ENCODE results near the gene FADS2. TPM values are rescaled to one million over a fixed set of nuclear protein-coding genes. Genes with fewer than 3 reads are reported as not detected.
A peak's percentile ranks its signal among the peaks of the same experiment; 100 is the strongest.

Gene FADS2
- total RNA-seq, 2 experiments from 2014 or later: 32.1 to 34.1 TPM

- Mint-ChIP-seq H3K9me3 (no peaks in the 10 kb centered on the region), H3K27me3 (ENCODE audit: low read depth) (no peaks in the 10 kb centered on the region), H3K4me1 (ENCODE audit: low read depth) (peaks cover 4% of the 10 kb centered on the region), H3K27ac (no peak overlapping the region), H3K4me3 (no peak overlapping the region), H3K36me3 (ENCODE audit: low read depth) (no peaks in the 10 kb centered on the region)
- CTCF ChIA-PET: interaction anchor here (0.6 to 10.5 kb wide), 11 partner anchors 10 to 208 kb away, joined by 3 to 270 read pairs (median 11); partner anchors contain the start of genes BEST1 and FTH1
- DNase-seq: no peak
- intact Hi-C loops (cut with micrococcal nuclease): no loop called here
Measured at GRCh38 chr11:61900251-61900650, 72.2 kb downstream of the FADS2 start.

- no peaks in the 10 kb centered on the region for H3K27me3 Mint-ChIP-seq (ENCODE audit: low read depth)
- no peak overlapping the region for H3K4me3 Mint-ChIP-seq
- H3K27ac Mint-ChIP-seq: no peak overlapping the region
- intact Hi-C loops (cut with micrococcal nuclease): no loop called here
- H3K4me1 Mint-ChIP-seq (ENCODE audit: low read depth): peaks cover 4% of the 10 kb centered on the region
- no peaks in the 10 kb centered on the region for H3K36me3 Mint-ChIP-seq (ENCODE audit: low read depth)
- DNase-seq: no peak
- CTCF ChIA-PET: interaction anchor here (0.7 to 10.5 kb wide), 7 partner anchors 8 to 207 kb away, joined by 3 to 270 read pairs (median 3); no protein-coding TSS in a partner anchor
- no peaks in the 10 kb centered on the region for H3K9me3 Mint-ChIP-seq
Measured at GRCh38 chr11:61901397-61901796, 73.3 kb downstream of the FADS2 start.

- Mint-ChIP-seq H3K27ac (no peak overlapping the region), H3K27me3 (ENCODE audit: low read depth) (no peaks in the 10 kb centered on the region), H3K4me3 (no peak overlapping the region), H3K9me3 (no peaks in the 10 kb centered on the region), H3K4me1 (ENCODE audit: low read depth) (peaks cover 4% of the 10 kb centered on the region), H3K36me3 (ENCODE audit: low read depth) (no peaks in the 10 kb centered on the region)
- intact Hi-C loops (cut with micrococcal nuclease): no loop called here
- no peak for DNase-seq
- CTCF ChIA-PET: interaction anchor here (7.7 to 10.5 kb wide), 3 partner anchors 44 to 206 kb away, joined by 109 to 270 read pairs (median 132); no protein-coding TSS in a partner anchor
Measured at GRCh38 chr11:61902313-61902712, 74.2 kb downstream of the FADS2 start.

GRCh38 chr11:61903845-61904244 lies 75.7 kb downstream of the FADS2 start:
- no peak for DNase-seq
- CTCF ChIA-PET: interaction anchor here (1.1 to 10.5 kb wide), 5 partner anchors 12 to 203 kb away, joined by 3 to 270 read pairs (median 6); no protein-coding TSS in a partner anchor
- Mint-ChIP-seq H3K27me3 (ENCODE audit: low read depth) (no peaks in the 10 kb centered on the region), H3K4me3 (no peak overlapping the region), H3K9me3 (no peaks in the 10 kb centered on the region), H3K4me1 (ENCODE audit: low read depth) (peaks cover 4% of the 10 kb centered on the region), H3K36me3 (ENCODE audit: low read depth) (no peaks in the 10 kb centered on the region), H3K27ac (no peak overlapping the region)
- intact Hi-C loops (cut with micrococcal nuclease): no loop called here

GRCh38 chr11:61904539-61905048 lies 76.5 kb downstream of the FADS2 start:
- CTCF ChIA-PET: interaction anchor here (1.1 to 10.5 kb wide), 5 partner anchors 11 to 203 kb away, joined by 3 to 270 read pairs (median 6); no protein-coding TSS in a partner anchor
- peak; percentile 32 for DNase-seq
- intact Hi-C loops (cut with micrococcal nuclease): no loop called here

GRCh38 chr11:61905067-61905696 lies 77.1 kb downstream of the FADS2 start:
- H3K9me3 Mint-ChIP-seq: no peaks in the 10 kb centered on the region
- H3K36me3 Mint-ChIP-seq (ENCODE audit: low read depth): no peaks in the 10 kb centered on the region
- H3K27ac Mint-ChIP-seq: no peak overlapping the region
- intact Hi-C loops (cut with micrococcal nuclease): no loop called here
- H3K4me3 Mint-ChIP-seq: no peak overlapping the region
- H3K27me3 Mint-ChIP-seq (ENCODE audit: low read depth): no peaks in the 10 kb centered on the region
- no peak for DNase-seq
- CTCF ChIA-PET: interaction anchor here (1.1 to 10.5 kb wide), 5 partner anchors 10 to 202 kb away, joined by 3 to 270 read pairs (median 6); no protein-coding TSS in a partner anchor
- no peaks in the 10 kb centered on the region for H3K4me1 Mint-ChIP-seq (ENCODE audit: low read depth)

More at GRCh38 chr11:61904539-61905048, 76.5 kb downstream of the FADS2 start:
- Mint-ChIP-seq H3K27me3 (ENCODE audit: low read depth) (no peaks in the 10 kb centered on the region), H3K4me3 (no peak overlapping the region), H3K9me3 (no peaks in the 10 kb centered on the region), H3K4me1 (ENCODE audit: low read depth) (no peaks in the 10 kb centered on the region), H3K27ac (no peak overlapping the region), H3K36me3 (ENCODE audit: low read depth) (no peaks in the 10 kb centered on the region)

- CTCF ChIA-PET: interaction anchor here (1.1 kb wide), 1 partner anchor 176 kb away, joined by 3 read pairs; no protein-coding TSS in a partner anchor
- no peak overlapping the region for H3K27ac Mint-ChIP-seq
- H3K27me3 Mint-ChIP-seq (ENCODE audit: low read depth): no peaks in the 10 kb centered on the region
- DNase-seq: no peak
- no peaks in the 10 kb centered on the region for H3K4me1 Mint-ChIP-seq (ENCODE audit: low read depth)
- H3K36me3 Mint-ChIP-seq (ENCODE audit: low read depth): no peaks in the 10 kb centered on the region
- intact Hi-C loops (cut with micrococcal nuclease): no loop called here
- H3K4me3 Mint-ChIP-seq: no peak overlapping the region
- no peaks in the 10 kb centered on the region for H3K9me3 Mint-ChIP-seq
Measured at GRCh38 chr11:61905801-61906521, 77.9 kb downstream of the FADS2 start.

GRCh38 chr11:61906522-61906909 lies 78.4 kb downstream of the FADS2 start:
- intact Hi-C loops (cut with micrococcal nuclease): no loop called here
- no peak for DNase-seq
- Mint-ChIP-seq H3K9me3 (no peaks in the 10 kb centered on the region), H3K36me3 (ENCODE audit: low read depth) (no peaks in the 10 kb centered on the region), H3K4me1 (ENCODE audit: low read depth) (no peaks in the 10 kb centered on the region), H3K27ac (no peak overlapping the region), H3K4me3 (no peak overlapping the region), H3K27me3 (ENCODE audit: low read depth) (no peaks in the 10 kb centered on the region)
- CTCF ChIA-PET: interaction anchor here (1.3 kb wide), 1 partner anchor 7 kb away, joined by 5 read pairs; no protein-coding TSS in a partner anchor

- no peak for DNase-seq
- intact Hi-C loops (cut with micrococcal nuclease): no loop called here
- CTCF ChIA-PET: interaction anchor here (1.3 to 1.4 kb wide), 3 partner anchors 8 to 175 kb away, joined by 5 to 7 read pairs (median 5); no protein-coding TSS in a partner anchor
- no peaks in the 10 kb centered on the region for H3K27me3 Mint-ChIP-seq (ENCODE audit: low read depth)
- H3K36me3 Mint-ChIP-seq (ENCODE audit: low read depth): no peaks in the 10 kb centered on the region
- no peak overlapping the region for H3K27ac Mint-ChIP-seq
- H3K9me3 Mint-ChIP-seq: no peaks in the 10 kb centered on the region
- H3K4me3 Mint-ChIP-seq: no peak overlapping the region
- H3K4me1 Mint-ChIP-seq (ENCODE audit: low read depth): no peaks in the 10 kb centered on the region
Measured at GRCh38 chr11:61907282-61907681, 79.2 kb downstream of the FADS2 start.

- CTCF ChIA-PET: interaction anchor here (0.6 to 1.4 kb wide), 5 partner anchors 9 to 174 kb away, joined by 3 to 7 read pairs (median 5); no protein-coding TSS in a partner anchor
- no peak for DNase-seq
- Mint-ChIP-seq H3K27ac (no peak overlapping the region), H3K27me3 (ENCODE audit: low read depth) (peaks cover 3% of the 10 kb centered on the region), H3K9me3 (no peaks in the 10 kb centered on the region), H3K4me1 (ENCODE audit: low read depth) (no peaks in the 10 kb centered on the region), H3K4me3 (no peak overlapping the region), H3K36me3 (ENCODE audit: low read depth) (no peaks in the 10 kb centered on the region)
- intact Hi-C loops (cut with micrococcal nuclease): no loop called here
Measured at GRCh38 chr11:61907871-61908729, 80.0 kb downstream of the FADS2 start.

GRCh38 chr11:61908730-61909316 lies 80.7 kb downstream of the FADS2 start:
- H3K36me3 Mint-ChIP-seq (ENCODE audit: low read depth): no peaks in the 10 kb centered on the region
- H3K4me1 Mint-ChIP-seq (ENCODE audit: low read depth): no peaks in the 10 kb centered on the region
- peaks cover 4% of the 10 kb centered on the region for H3K27me3 Mint-ChIP-seq (ENCODE audit: low read depth)
- no peak overlapping the region for H3K4me3 Mint-ChIP-seq
- CTCF ChIA-PET: interaction anchor here (1.2 to 1.3 kb wide), 2 partner anchors 9 to 11 kb away, joined by 3 to 4 read pairs; no protein-coding TSS in a partner anchor
- no peak overlapping the region for H3K27ac Mint-ChIP-seq
- intact Hi-C loops (cut with micrococcal nuclease): no loop called here
- DNase-seq: no peak
- no peaks in the 10 kb centered on the region for H3K9me3 Mint-ChIP-seq
